Endothelial cell of umbilical vein (primary cell): ENCODE data around the gene TNS2. TPM values are rescaled to one million over a fixed set of nuclear protein-coding genes. Genes with fewer than 3 reads are reported as not detected.

Source experiments
- BruUV-seq: library from RNA; stranded (reverse); fragments of 400-500 nt; replicated peaks from 2 replicates; lab custom pipeline; 2021; lab: Mats Ljungman, UMichigan
- CTCF ChIA-PET: fragments of 300-600, 350-600 bp; sonication (Branson Sonifier 250); formaldehyde crosslinking; loops from one replicate; lab custom pipeline; 2021; ENCODE audit warnings: antibody characterized with exemption, inconsistent platforms; lab: Charles Lee
- POLR2A ChIA-PET: fragments of 300-600, 350-600 bp; sonication (Branson Sonifier 250); formaldehyde crosslinking; loops from one replicate; lab custom pipeline; 2021; ENCODE audit warnings: antibody characterized with exemption, inconsistent platforms; lab: Charles Lee
- DNase-seq: peaks from one replicate; pipeline ENCODE4 v3.0.0-alpha.2; 2011; ENCODE audit warnings: low read depth, low spot score
- FAIRE-seq: peaks from 2 replicates; lab custom pipeline; 2011; peaks lifted over from hg19 to GRCh38; lab: Jason Lieb, UNC
- H2AFZ ChIP-seq: 2 replicates; pipeline ENCODE4 v1.6.0; 2012; ENCODE audit warnings: low read depth, low read length, control low read depth, inconsistent platforms
- H3K27ac ChIP-seq: 2 replicates; pipeline ENCODE4 v1.5.1; 2011; ENCODE audit warnings: low read depth, mild to moderate bottlenecking, control low read depth, low read length, moderate library complexity; ENCODE audit not compliant: insufficient read depth
- H3K27me3 ChIP-seq, 2 experiments: 2 replicates each; pipeline versions ENCODE4 v1.6.0 to v1.6.1; 2011; ENCODE audit warnings: low read length in 2 of 2, mixed read lengths in 1 of 2; ENCODE audit not compliant: control insufficient read depth in 2 of 2, insufficient read depth in 2 of 2
- H3K36me3 ChIP-seq, 2 experiments: 2 replicates in 1 of 2; 3 replicates in 1 of 2; pipeline ENCODE4 v1.5.1; 2011; ENCODE audit warnings: low read length in 2 of 2, mild to moderate bottlenecking in 1 of 2, moderate library complexity in 1 of 2; ENCODE audit not compliant: control insufficient read depth in 2 of 2, insufficient read depth in 2 of 2; ENCODE audit errors: extremely low read depth in 1 of 2
- H3K4me1 ChIP-seq: 3 replicates; pipeline ENCODE4 v1.5.1; 2011; ENCODE audit warnings: mild to moderate bottlenecking, low read length; ENCODE audit not compliant: control insufficient read depth, insufficient read depth; ENCODE audit errors: extremely low read depth
- H3K4me2 ChIP-seq: 2 replicates; pipeline ENCODE4 v1.6.1; 2011; ENCODE audit warnings: low read length, control low read depth, mixed read lengths; ENCODE audit not compliant: insufficient read depth
- H3K4me3 ChIP-seq, 3 experiments: fragments of 200-600 bp in 1 of 3; sonication (generic), shearing (Covaris generic) in 1 of 3; replicated peaks in 1 of 3; 2 replicates each; pipeline ENCODE4 v1.5.1; 2011 to 2016; ENCODE audit warnings: control low read depth in 3 of 3, low read length in 3 of 3, mild to moderate bottlenecking in 2 of 3, inconsistent platforms in 1 of 3, low read depth in 1 of 3, moderate library complexity in 1 of 3; ENCODE audit not compliant: insufficient read depth in 1 of 3
- H3K79me2 ChIP-seq: 2 replicates; pipeline ENCODE4 v1.6.0; 2012; ENCODE audit warnings: low read length, inconsistent platforms; ENCODE audit not compliant: control insufficient read depth, insufficient read depth
- H3K9ac ChIP-seq: replicated peaks from 2 replicates; pipeline ENCODE3; 2011; ENCODE audit warnings: low read length, control low read depth; ENCODE audit not compliant: insufficient read depth; ENCODE audit errors: extremely low read depth
- H3K9me1 ChIP-seq: replicated peaks from 3 replicates; pipeline ENCODE4 v1.6.0; 2011; ENCODE audit warnings: mild to moderate bottlenecking, low read length; ENCODE audit not compliant: control insufficient read depth, insufficient read depth; ENCODE audit errors: extremely low read depth
- H3K9me3 ChIP-seq: replicated peaks from 2 replicates; pipeline ENCODE4 v1.5.1; 2012; ENCODE audit warnings: low read length, inconsistent platforms; ENCODE audit not compliant: control insufficient read depth, insufficient read depth
- H4K20me1 ChIP-seq: replicated peaks from 2 replicates; pipeline ENCODE3; 2011; ENCODE audit warnings: mild to moderate bottlenecking, low read length; ENCODE audit not compliant: control insufficient read depth, insufficient read depth; ENCODE audit errors: extremely low read depth
- EZH2 ChIP-seq: IDR thresholded peaks from 2 replicates; pipeline ENCODE4 v1.6.1; 2012; ENCODE audit warnings: borderline replicate concordance, low read depth, mild to moderate bottlenecking, moderate library complexity, low read length, inconsistent platforms; ENCODE audit not compliant: severe bottlenecking
- FOS ChIP-seq: IDR thresholded peaks from 2 replicates; pipeline ENCODE4 v1.6.1; 2011; ENCODE audit warnings: mild to moderate bottlenecking, low read length, moderate library complexity, borderline replicate concordance; ENCODE audit not compliant: insufficient read depth
- GATA2 ChIP-seq: IDR thresholded peaks from 2 replicates; pipeline ENCODE4 v1.7.0; 2011; ENCODE audit warnings: low read depth, mild to moderate bottlenecking, moderate library complexity, mixed read lengths, low read length; ENCODE audit not compliant: insufficient read length, insufficient read depth
- JUN ChIP-seq: IDR thresholded peaks from 2 replicates; pipeline ENCODE4 v1.6.1; 2011; ENCODE audit warnings: borderline replicate concordance, low read depth; ENCODE audit not compliant: insufficient read length, insufficient read depth
- MAX ChIP-seq: IDR thresholded peaks from 2 replicates; pipeline ENCODE4 v1.6.1; 2011; ENCODE audit not compliant: insufficient read depth, insufficient read length
- MYC ChIP-seq: IDR thresholded peaks from one replicate; pipeline ENCODE4 v1.6.1; 2011; ENCODE audit warnings: mild to moderate bottlenecking, low read depth, low read length
- POLR2A ChIP-seq: IDR thresholded peaks from 2 replicates; pipeline ENCODE4 v1.6.1; 2012; ENCODE audit warnings: low read depth, mild to moderate bottlenecking, control low read depth, low read length
- POLR2AphosphoS5 ChIP-seq: IDR thresholded peaks from 2 replicates; pipeline ENCODE4 v1.6.1; 2012; ENCODE audit warnings: low read depth, mild to moderate bottlenecking, control low read depth, low read length, moderate library complexity; ENCODE audit not compliant: insufficient read depth
- dilution Hi-C: fragments of 300-500 bp; cut with MboI; formaldehyde crosslinking; loops from one replicate; pipeline ENCODE4 v1.15.0; 2019; ENCODE audit warnings: low sequenced_read_pairs; ENCODE audit not compliant: extremely low pct_ligation_motif_present
- intact Hi-C: fragments of 100-400 bp; cut with micrococcal nuclease; formaldehyde crosslinking; loops from one replicate; pipeline ENCODE4 v1.10.0; 2022
- polyA plus RNA-seq, 4 experiments: library from polyadenylated mRNA; depleted of rRNA in 3 of 4; stranded (reverse) in 3 of 4; unstranded in 1 of 4; fragments of >200 nt; gene quantifications; 2 replicates each; pipeline versions ENCODE4 v1.2.1 to v1.2.3, GENCODE V29; 2011 to 2012; ENCODE audit warnings: missing spikeins in 1 of 4
- total RNA-seq: library from RNA; stranded (reverse); gene quantifications from 2 replicates; pipeline ENCODE4 v1.2.3, GENCODE V29; 2021
- TF ChIP-seq, protein P1 (sequence below), 2 donors: IDR thresholded peaks; 1 replicate in 1 of 2; 2 replicates in 1 of 2; pipeline ENCODE4 v1.5.1; 2011; ENCODE audit warnings: low read length in 2 of 2, mild to moderate bottlenecking in 2 of 2, moderate library complexity in 2 of 2, control low read depth in 1 of 2, inconsistent platforms in 1 of 2, low read depth in 1 of 2; ENCODE audit not compliant: insufficient read depth in 1 of 2; ENCODE audit errors: extremely low read depth in 1 of 2

The TNS2 gene
- total and polyA plus RNA-seq, 2 donors (not counting 3 experiments of a cell fraction or from before 2014, with no cell fraction given), result 84.5 to 106 TPM

DNA sequence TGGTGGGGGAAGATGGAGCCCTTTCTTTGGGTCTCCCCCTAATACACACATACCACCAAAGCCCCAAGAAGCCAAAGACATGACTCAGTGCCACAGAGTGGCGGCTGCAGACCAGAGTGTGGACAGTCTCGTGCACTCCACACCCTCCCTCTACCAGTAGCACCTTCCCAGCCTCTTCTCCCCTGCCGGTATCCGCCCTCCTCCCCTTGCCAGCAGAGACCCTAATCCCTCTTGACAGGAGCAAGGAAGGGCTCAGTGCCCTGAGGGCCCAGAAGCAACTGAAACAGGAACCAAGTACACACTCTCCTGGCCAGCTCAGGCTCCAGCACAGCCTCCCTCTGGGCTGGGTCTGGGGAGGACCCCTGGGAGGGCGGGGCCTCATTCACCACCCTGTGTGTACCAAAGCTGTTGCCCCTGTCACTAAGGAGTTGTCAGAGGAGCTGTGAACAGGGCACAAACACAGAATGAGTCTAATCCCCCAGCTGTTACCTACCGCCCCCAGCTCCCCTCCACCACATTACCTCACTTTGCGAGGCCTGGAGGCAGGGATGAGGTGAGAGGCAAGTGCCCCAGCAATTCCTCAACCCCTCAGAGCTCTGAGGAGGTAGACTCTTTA, 21.1 kb downstream of the TNS2 start:
- dilution Hi-C loops, result no loop called here
- Histone ChIP-seq H3K9ac (no peak overlapping the region), H3K36me3 (peaks cover 0 to 15% of the 10 kb centered on the region in 2 experiments), H3K4me2 (no peak overlapping the region), H2AFZ (no peak overlapping the region), H4K20me1 (no peaks in the 10 kb centered on the region), H3K27ac (no peak overlapping the region), H3K4me1 (peaks cover 38% of the 10 kb centered on the region), H3K79me2 (no peaks in the 10 kb centered on the region), H3K9me3 (no peaks in the 10 kb centered on the region), H3K4me3 (no peak overlapping the region), H3K27me3 (no peaks in the 10 kb centered on the region), H3K9me1 (no peaks in the 10 kb centered on the region)
- POLR2A ChIA-PET, result interaction anchor here (1.6 kb wide), 1 partner anchor 28 kb away, joined by 5 read pairs; no protein-coding TSS in a partner anchor
- DNase-seq (no peak), FAIRE-seq (no peak)
- no TSS peak for BruUV-seq
- intact Hi-C loops, result no loop called here
- no peak for TF ChIP-seq MAX
- TF ChIP-seq POLR2A, result no peak
- no peak for TF ChIP-seq POLR2AphosphoS5
- TF ChIP-seq, protein P1, sequence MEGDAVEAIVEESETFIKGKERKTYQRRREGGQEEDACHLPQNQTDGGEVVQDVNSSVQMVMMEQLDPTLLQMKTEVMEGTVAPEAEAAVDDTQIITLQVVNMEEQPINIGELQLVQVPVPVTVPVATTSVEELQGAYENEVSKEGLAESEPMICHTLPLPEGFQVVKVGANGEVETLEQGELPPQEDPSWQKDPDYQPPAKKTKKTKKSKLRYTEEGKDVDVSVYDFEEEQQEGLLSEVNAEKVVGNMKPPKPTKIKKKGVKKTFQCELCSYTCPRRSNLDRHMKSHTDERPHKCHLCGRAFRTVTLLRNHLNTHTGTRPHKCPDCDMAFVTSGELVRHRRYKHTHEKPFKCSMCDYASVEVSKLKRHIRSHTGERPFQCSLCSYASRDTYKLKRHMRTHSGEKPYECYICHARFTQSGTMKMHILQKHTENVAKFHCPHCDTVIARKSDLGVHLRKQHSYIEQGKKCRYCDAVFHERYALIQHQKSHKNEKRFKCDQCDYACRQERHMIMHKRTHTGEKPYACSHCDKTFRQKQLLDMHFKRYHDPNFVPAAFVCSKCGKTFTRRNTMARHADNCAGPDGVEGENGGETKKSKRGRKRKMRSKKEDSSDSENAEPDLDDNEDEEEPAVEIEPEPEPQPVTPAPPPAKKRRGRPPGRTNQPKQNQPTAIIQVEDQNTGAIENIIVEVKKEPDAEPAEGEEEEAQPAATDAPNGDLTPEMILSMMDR (IDR thresholded peaks at IDR 0.05; ENCODE audit: extremely low read depth in 1 of 2, insufficient read depth in 1 of 2, low read depth in 1 of 2, low read length in 2 of 2), result no peak
- TF ChIP-seq EZH2, result no peak
- no peak for TF ChIP-seq FOS
- TF ChIP-seq MYC, result no peak
- no peak for TF ChIP-seq GATA2
- TF ChIP-seq JUN, result no peak
- CTCF ChIA-PET, result interaction anchor here (0.6 to 14.2 kb wide), 6 partner anchors 10 to 127 kb away, joined by 5 to 463 read pairs (median 10); partner anchors contain the start of genes IGFBP6 and SOAT2
